MM.1S (cell line): ENCODE measurements around the gene KCNMA1.

Source experiments
- DNase-seq: peaks from one replicate; pipeline ENCODE4 v3.0.0-alpha.2; 2015
- H2AFZ ChIP-seq: fragments of 300-600 bp; sonication (generic); 2 replicates; pipeline ENCODE4 v1.6.0; 2016; ENCODE audit warnings: antibody characterized with exemption, low read length
- H3F3A ChIP-seq: fragments of 300-600 bp; sonication (generic); 2 replicates; pipeline ENCODE4 v1.6.1; 2016; ENCODE audit warnings: mild to moderate bottlenecking, antibody characterized with exemption, low read length, moderate library complexity, mixed read lengths; ENCODE audit not compliant: insufficient read depth
- H3K27ac ChIP-seq: fragments of 300-600 bp; sonication (generic); 2 replicates; pipeline ENCODE4 v1.5.1; 2016; ENCODE audit warnings: mild to moderate bottlenecking, low read length
- H3K27me3 ChIP-seq: fragments of 300-600 bp; sonication (generic); replicated peaks from 2 replicates; pipeline ENCODE4 v1.6.0; 2016; ENCODE audit warnings: low read length; ENCODE audit not compliant: insufficient read depth
- H3K36me3 ChIP-seq: fragments of 300-600 bp; sonication (generic); replicated peaks from 2 replicates; pipeline ENCODE4 v1.6.1; 2016; ENCODE audit warnings: mild to moderate bottlenecking, low read length, mixed read lengths; ENCODE audit not compliant: insufficient read depth
- H3K4me1 ChIP-seq: fragments of 300-600 bp; sonication (generic); 2 replicates; pipeline ENCODE4 v1.6.1; 2016; ENCODE audit warnings: low read length, mixed read lengths
- H3K4me2 ChIP-seq: fragments of 300-600 bp; sonication (generic); 2 replicates; pipeline ENCODE4 v1.6.0; 2016; ENCODE audit warnings: low read depth, low read length
- H3K4me3 ChIP-seq: fragments of 300-600 bp; sonication (generic); 2 replicates; pipeline ENCODE4 v1.5.1; 2016; ENCODE audit warnings: low read length, mixed read lengths
- H3K79me2 ChIP-seq: fragments of 300-600 bp; sonication (generic); 2 replicates; pipeline ENCODE4 v1.6.1; 2016; ENCODE audit warnings: mixed run types, low read length, mixed read lengths
- H3K9ac ChIP-seq: fragments of 300-600 bp; sonication (generic); 2 replicates; pipeline ENCODE4 v1.6.1; 2016; ENCODE audit warnings: low read length, mixed read lengths
- H3K9me2 ChIP-seq: fragments of 300-600 bp; sonication (generic); replicated peaks from 2 replicates; pipeline ENCODE4 v1.6.1; 2016; ENCODE audit warnings: mild to moderate bottlenecking, low read length, mixed read lengths; ENCODE audit not compliant: insufficient read depth
- H3K9me3 ChIP-seq: fragments of 300-600 bp; sonication (generic); replicated peaks from 2 replicates; pipeline ENCODE4 v1.6.1; 2016; ENCODE audit warnings: mild to moderate bottlenecking, low read length, mixed read lengths; ENCODE audit not compliant: insufficient read depth
- H4K20me1 ChIP-seq: fragments of 300-600 bp; sonication (generic); 2 replicates; pipeline ENCODE4 v1.6.1; 2016; ENCODE audit warnings: mild to moderate bottlenecking, low read length, moderate library complexity, mixed read lengths; ENCODE audit not compliant: insufficient read depth
- CTCF ChIP-seq: fragments of 300-600 bp; sonication (generic); IDR thresholded peaks from 2 replicates; pipeline ENCODE4 v1.5.1; 2016; ENCODE audit warnings: antibody characterized with exemption, low read length, mixed read lengths
- EZH2 ChIP-seq: fragments of 300-600 bp; sonication (generic); optimal IDR thresholded peaks from 2 replicates; pipeline ENCODE3; 2017; ENCODE audit warnings: low read depth, mild to moderate bottlenecking, antibody characterized with exemption, low read length, mixed read lengths
- EZH2phosphoT487 ChIP-seq: fragments of 300-600 bp; sonication (generic); IDR thresholded peaks from 2 replicates; pipeline ENCODE4 v1.6.1; 2018; ENCODE audit warnings: antibody characterized with exemption, low read length

Gene KCNMA1

DNA sequence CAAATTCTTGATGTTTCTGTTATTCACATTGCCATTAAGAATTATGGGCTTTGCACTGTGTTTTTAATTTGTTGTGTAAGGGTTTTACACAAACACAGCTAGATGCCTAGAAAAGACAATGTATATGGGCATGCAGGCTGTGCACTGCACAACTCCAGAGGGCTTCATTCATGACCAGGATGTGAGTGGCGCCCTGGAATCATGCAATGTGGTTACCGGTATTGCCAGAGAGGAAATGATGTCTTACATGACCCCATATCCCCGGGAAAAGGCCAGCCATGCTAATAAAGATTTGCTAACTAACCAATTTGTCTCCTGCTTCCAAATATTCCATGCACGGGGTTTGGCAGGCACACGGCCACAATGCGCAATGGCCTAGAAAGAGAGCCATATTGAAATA is 16.9 kb downstream of the KCNMA1 start:
- Histone ChIP-seq H4K20me1 (no peaks in the 10 kb centered on the region), H2AFZ (no peak overlapping the region), H3K9me2 (no peaks in the 10 kb centered on the region), H3K27ac (no peak overlapping the region), H3K9me3 (no peaks in the 10 kb centered on the region), H3K9ac (no peak overlapping the region), H3K79me2 (no peaks in the 10 kb centered on the region), H3K4me1 (peaks cover 28% of the 10 kb centered on the region), H3K36me3 (no peaks in the 10 kb centered on the region), H3F3A (peaks cover 24% of the 10 kb centered on the region), H3K27me3 (no peaks in the 10 kb centered on the region), H3K4me3 (no peak overlapping the region), H3K4me2 (no peak overlapping the region)
- DNase-seq, result no peak
- no peak for TF ChIP-seq EZH2
- no peak for TF ChIP-seq CTCF

DNA sequence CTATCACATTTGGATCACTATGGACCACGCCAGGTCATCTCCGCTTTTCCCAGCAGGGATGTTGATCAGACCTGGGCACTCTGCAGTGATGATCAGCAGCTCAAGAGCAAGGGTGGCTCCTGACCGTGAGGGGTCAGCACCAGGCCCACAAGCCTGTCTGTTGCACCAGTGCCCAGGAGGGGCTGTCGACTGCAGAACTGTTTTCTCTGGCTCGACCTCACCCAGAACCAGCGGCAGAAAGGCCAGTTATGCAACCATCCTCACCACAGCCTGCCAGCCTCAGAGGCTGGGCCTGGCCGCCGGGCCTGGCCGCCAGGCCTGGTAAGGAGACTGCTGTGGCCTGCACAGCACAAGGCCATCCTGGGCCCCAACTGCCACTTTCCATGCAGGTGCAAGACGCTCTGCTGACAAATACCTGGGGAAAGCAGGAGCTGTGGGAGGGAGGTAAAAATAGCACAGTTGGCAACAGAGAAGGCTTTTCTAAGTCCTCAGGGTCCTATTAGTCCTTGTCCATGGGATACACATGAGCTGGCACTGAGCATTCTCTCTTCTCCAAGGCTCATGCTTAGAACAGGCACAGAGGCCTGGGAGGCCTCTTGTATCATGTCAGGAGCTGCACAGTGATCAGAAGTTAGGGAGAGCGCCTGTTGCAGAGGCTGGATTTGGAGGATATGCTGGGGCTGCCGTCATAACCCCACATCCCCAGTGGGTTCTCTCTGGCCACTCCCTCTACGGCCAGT is 17.5 kb downstream of the KCNMA1 start:
- no peak for DNase-seq
- peaks cover 24% of the 10 kb centered on the region for H3K4me1 ChIP-seq
- peaks cover 20% of the 10 kb centered on the region for H3F3A ChIP-seq
- H3K9me3 ChIP-seq, result no peaks in the 10 kb centered on the region
- no peaks in the 10 kb centered on the region for H3K79me2 ChIP-seq
- TF ChIP-seq CTCF, result no peak
- no peaks in the 10 kb centered on the region for H3K36me3 ChIP-seq
- no peak overlapping the region for H3K27ac ChIP-seq
- H3K27me3 ChIP-seq, result no peaks in the 10 kb centered on the region
- no peak overlapping the region for H2AFZ ChIP-seq
- H4K20me1 ChIP-seq, result no peaks in the 10 kb centered on the region
- no peak overlapping the region for H3K4me2 ChIP-seq
- H3K9ac ChIP-seq, result no peak overlapping the region
- H3K4me3 ChIP-seq, result no peak overlapping the region
- no peaks in the 10 kb centered on the region for H3K9me2 ChIP-seq

DNA sequence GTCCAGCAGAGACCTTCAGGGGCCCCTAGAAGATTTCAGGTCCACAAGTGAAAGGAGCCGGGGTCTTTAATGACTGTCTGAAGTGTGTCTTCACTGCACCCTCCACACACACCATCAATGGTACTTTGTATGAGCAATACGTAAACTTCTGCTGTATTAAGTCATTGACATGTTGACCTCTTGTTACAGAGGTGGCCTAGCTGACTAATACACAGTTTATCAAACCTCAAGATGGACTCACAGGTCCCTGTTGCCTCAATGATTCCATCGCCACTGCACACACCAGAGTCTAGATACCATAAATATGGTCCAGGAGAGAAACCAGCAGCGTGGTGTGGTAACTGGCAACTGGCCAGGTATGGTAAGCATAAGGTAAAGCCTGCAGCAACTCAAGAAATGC is 19.5 kb downstream of the KCNMA1 start:
- H3F3A ChIP-seq, result peaks cover 7% of the 10 kb centered on the region
- H2AFZ ChIP-seq, result no peak overlapping the region
- no peaks in the 10 kb centered on the region for H3K27me3 ChIP-seq
- no peak overlapping the region for H3K4me3 ChIP-seq
- peaks cover 10% of the 10 kb centered on the region for H3K4me1 ChIP-seq
- H3K36me3 ChIP-seq, result no peaks in the 10 kb centered on the region
- H3K27ac ChIP-seq, result no peak overlapping the region
- TF ChIP-seq CTCF, result no peak
- no peak for TF ChIP-seq EZH2
- no peak for TF ChIP-seq EZH2phosphoT487
- no peak for DNase-seq
- H3K9me3 ChIP-seq, result no peaks in the 10 kb centered on the region
- H4K20me1 ChIP-seq, result no peaks in the 10 kb centered on the region
- no peak overlapping the region for H3K9ac ChIP-seq
- no peak overlapping the region for H3K4me2 ChIP-seq
- H3K9me2 ChIP-seq, result no peaks in the 10 kb centered on the region
- H3K79me2 ChIP-seq, result no peaks in the 10 kb centered on the region
